HepG2 (cell line): ENCODE results near the gene FLACC1.

Source experiments
- ATF2 ChIP-seq: sonication (generic); formaldehyde crosslinking; IDR thresholded peaks from 2 replicates; pipeline ENCODE4 v1.4.0; 2020; ENCODE audit warnings: missing genetic modification reagents
- CBFB ChIP-seq: sonication (generic); formaldehyde crosslinking; IDR thresholded peaks from 2 replicates; pipeline ENCODE4 v1.4.0; 2020; ENCODE audit warnings: missing genetic modification reagents
- FOXK2 ChIP-seq: fragments of 450-650 bp; IDR thresholded peaks from 2 replicates; pipeline ENCODE4 v1.6.1; 2016
- GPN1 ChIP-seq: sonication (generic); formaldehyde crosslinking; IDR thresholded peaks from 2 replicates; pipeline ENCODE4 v1.5.1; 2020; ENCODE audit warnings: missing genetic modification reagents, borderline replicate concordance
- IRF2 ChIP-seq: IDR thresholded peaks from 2 replicates; pipeline ENCODE4 v1.6.1; 2018; ENCODE audit warnings: missing genetic modification reagents, missing compliant biosample characterization
- JUN ChIP-seq: sonication (generic); formaldehyde crosslinking; IDR thresholded peaks from 2 replicates; pipeline ENCODE4 v1.4.0; 2020; ENCODE audit warnings: mild to moderate bottlenecking, missing genetic modification reagents
- MAFG ChIP-seq: sonication (generic); formaldehyde crosslinking; IDR thresholded peaks from 2 replicates; pipeline ENCODE4 v1.5.1; 2020; ENCODE audit warnings: mild to moderate bottlenecking, missing genetic modification reagents
- MAX ChIP-seq: IDR thresholded peaks from 2 replicates; pipeline ENCODE4 v1.6.1; 2012; ENCODE audit warnings: inconsistent platforms
- NR1H2 ChIP-seq: sonication (generic); formaldehyde crosslinking; IDR thresholded peaks from 2 replicates; pipeline ENCODE4 v1.8.1; 2022; ENCODE audit warnings: low read depth, missing genetic modification reagents, borderline replicate concordance
- TAF1 ChIP-seq: sonication (generic); formaldehyde crosslinking; IDR thresholded peaks from 2 replicates; pipeline ENCODE4 v1.4.0; 2020; ENCODE audit warnings: missing genetic modification reagents
- ZNF530 ChIP-seq: sonication (generic); formaldehyde crosslinking; IDR thresholded peaks from 2 replicates; pipeline ENCODE4 v1.5.0; 2020; ENCODE audit warnings: low read depth, mild to moderate bottlenecking, missing genetic modification reagents
- TF ChIP-seq, protein P1 (sequence below): sonication (generic); formaldehyde crosslinking; IDR thresholded peaks from 2 replicates; pipeline ENCODE4 v1.5.0; 2020; ENCODE audit warnings: mild to moderate bottlenecking, missing genetic modification reagents, moderate library complexity

DNA sequence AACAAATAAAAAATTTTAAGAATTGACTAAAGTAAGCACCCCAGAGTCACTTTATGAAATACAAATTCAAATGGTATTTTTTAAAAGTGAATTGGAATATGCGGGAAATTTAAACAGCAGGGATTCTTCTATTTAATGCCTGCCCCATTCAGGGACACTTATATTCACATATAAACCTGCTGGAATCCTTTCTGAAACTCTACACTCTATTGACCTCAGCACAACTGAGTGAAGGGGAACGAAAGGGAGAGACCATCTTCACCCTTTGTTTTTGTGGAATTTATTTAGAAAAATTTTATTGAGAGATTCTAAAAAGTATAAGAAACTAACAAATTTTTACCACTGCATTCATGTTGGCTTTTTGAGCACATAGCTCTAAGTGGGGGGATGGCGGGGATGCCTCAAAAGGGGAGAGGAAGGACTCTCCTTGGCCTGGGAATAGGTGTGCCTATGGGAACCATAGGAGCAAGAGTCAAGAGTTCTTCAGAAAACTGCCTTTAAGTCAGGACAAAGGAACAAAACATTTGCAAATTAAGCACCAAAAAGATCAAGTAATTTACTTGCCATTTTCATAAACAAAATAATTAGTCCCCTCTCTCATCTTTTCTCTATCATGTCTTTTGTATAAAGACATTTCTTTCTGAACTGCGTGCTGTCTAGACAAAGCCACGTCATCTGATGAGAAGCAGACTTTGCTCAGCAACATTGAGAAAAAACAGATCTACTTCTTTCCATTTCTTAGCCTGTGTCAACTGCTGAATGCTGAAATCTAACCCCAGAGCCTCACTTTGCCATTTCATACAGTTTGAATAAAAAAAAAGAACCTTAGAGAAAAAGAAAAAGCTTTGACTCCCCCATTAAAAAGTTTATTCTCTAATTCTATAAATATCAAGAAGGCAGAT, 21.6 kb upstream of the FLACC1 start:
- TF ChIP-seq FOXK2: no peak
- no peak for TF ChIP-seq ATF2 (CRISPR knock-in tag)
- TF ChIP-seq ZNF530 (CRISPR knock-in tag): no peak
- no peak for TF ChIP-seq IRF2
- TF ChIP-seq TAF1 (CRISPR knock-in tag): no peak
- TF ChIP-seq, protein P1, sequence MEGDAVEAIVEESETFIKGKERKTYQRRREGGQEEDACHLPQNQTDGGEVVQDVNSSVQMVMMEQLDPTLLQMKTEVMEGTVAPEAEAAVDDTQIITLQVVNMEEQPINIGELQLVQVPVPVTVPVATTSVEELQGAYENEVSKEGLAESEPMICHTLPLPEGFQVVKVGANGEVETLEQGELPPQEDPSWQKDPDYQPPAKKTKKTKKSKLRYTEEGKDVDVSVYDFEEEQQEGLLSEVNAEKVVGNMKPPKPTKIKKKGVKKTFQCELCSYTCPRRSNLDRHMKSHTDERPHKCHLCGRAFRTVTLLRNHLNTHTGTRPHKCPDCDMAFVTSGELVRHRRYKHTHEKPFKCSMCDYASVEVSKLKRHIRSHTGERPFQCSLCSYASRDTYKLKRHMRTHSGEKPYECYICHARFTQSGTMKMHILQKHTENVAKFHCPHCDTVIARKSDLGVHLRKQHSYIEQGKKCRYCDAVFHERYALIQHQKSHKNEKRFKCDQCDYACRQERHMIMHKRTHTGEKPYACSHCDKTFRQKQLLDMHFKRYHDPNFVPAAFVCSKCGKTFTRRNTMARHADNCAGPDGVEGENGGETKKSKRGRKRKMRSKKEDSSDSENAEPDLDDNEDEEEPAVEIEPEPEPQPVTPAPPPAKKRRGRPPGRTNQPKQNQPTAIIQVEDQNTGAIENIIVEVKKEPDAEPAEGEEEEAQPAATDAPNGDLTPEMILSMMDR (CRISPR knock-in tag): no peak
- TF ChIP-seq MAFG (CRISPR knock-in tag): no peak
- no peak for TF ChIP-seq MAX
- no peak for TF ChIP-seq GPN1 (CRISPR knock-in tag)
- no peak for TF ChIP-seq CBFB (CRISPR knock-in tag)
- TF ChIP-seq JUN (CRISPR knock-in tag): no peak
- TF ChIP-seq NR1H2 (CRISPR knock-in tag): no peak
